ENCODE results near the gene MTUS2.

DNA sequence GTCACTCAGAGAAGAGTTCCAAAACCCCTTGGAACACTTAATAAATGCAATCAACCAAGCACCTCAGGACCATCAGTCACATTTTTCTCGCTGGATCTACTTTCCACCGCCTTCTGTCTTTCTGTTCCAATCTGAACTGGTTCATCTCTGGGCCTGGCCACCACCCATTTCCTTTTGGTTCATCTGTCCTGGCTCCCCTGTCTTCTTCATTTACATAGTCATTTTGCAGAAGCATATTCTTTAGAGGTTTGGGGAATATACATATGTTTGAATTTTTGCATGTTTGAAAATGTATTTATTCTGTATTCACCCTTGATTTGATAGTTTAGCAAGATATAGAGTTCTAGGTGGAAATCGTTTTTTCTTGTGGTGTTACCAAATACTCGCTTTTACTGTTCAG, 188.2 kb downstream of the MTUS2 start:
- TF ChIP-seq CTCF (conservative IDR thresholded peaks at IDR 0.05; ENCODE audit: low read depth, low read length): no peak
- TF ChIP-seq EZH2 (IDR thresholded peaks at IDR 0.05; ENCODE audit: low read length, unreplicated experiment): no peak
